ENCODE data around the gene RAB33B. TPM values are rescaled to one million over a fixed set of nuclear protein-coding genes. Genes with fewer than 3 reads are reported as not detected.

RAB33B gene
- total and polyA plus RNA-seq, 2 of the 8 experiments (the other 6 are each of a cell fraction or from before 2014, with no cell fraction given) = 4.2 to 8.7 TPM

- TF ChIP-seq CHD7 (IDR thresholded peaks at IDR 0.05; ENCODE audit: insufficient replicate concordance, low read length) (no peak), EP300 (IDR thresholded peaks at IDR 0.05; ENCODE audit: borderline replicate concordance in 1 of 2, low read depth in 2 of 2, low read length in 2 of 2) (no peak), FOSL1 (IDR thresholded peaks at IDR 0.05; ENCODE audit: insufficient read depth, low read depth, low read length) (no peak), CBX5 (IDR thresholded peaks at IDR 0.05; ENCODE audit: low read depth, low read length) (no peak), KDM5A (IDR thresholded peaks at IDR 0.05; ENCODE audit: low read length) (no peak), CTBP2 (IDR thresholded peaks at IDR 0.05; ENCODE audit: borderline replicate concordance, insufficient read depth, insufficient read length, low read length) (no peak), CREB1 (IDR thresholded peaks at IDR 0.05) (no peak), SP4 (IDR thresholded peaks at IDR 0.05; ENCODE audit: low read length) (no peak), HDAC2 (IDR thresholded peaks at IDR 0.05; ENCODE audit: borderline replicate concordance in 1 of 2, low read depth in 2 of 2, low read length in 2 of 2) (no peak), BRCA1 (IDR thresholded peaks at IDR 0.05; ENCODE audit: low read depth, low read length) (no peak)
- TF ChIP-seq, protein P1, sequence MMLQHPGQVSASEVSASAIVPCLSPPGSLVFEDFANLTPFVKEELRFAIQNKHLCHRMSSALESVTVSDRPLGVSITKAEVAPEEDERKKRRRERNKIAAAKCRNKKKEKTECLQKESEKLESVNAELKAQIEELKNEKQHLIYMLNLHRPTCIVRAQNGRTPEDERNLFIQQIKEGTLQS (IDR thresholded peaks at IDR 0.05; ENCODE audit: insufficient read depth, low read depth, low read length) = no peak
Observed at GRCh38 chr4:139501527-139501926, 47.6 kb downstream of the RAB33B start (continued).
